GM18519 (cell line): ENCODE data around the gene CNOT1.
"Not testable (repeated sequence)": the region's sequence is repeated elsewhere in the genome, so short reads cannot be mapped to it uniquely, and the experiment has no call there.

Experiments used
- ATAC-seq: cut with Tn5 transposase; IDR thresholded peaks from one replicate; pipeline ENCODE4 v1.9.1; 2021; ENCODE audit warnings: mild to moderate bottlenecking, moderate library complexity; ENCODE audit not compliant: unreplicated experiment, low FRiP score

Gene CNOT1

GRCh38 chr16:58584831-58585505 lies 44.7 kb downstream of the CNOT1 start:
- ATAC-seq: no peak

GRCh38 chr16:58582971-58583765 lies 46.5 kb downstream of the CNOT1 start:
- no peak for ATAC-seq

GRCh38 chr16:58582133-58582532 lies 47.5 kb downstream of the CNOT1 start:
- ATAC-seq: no peak

- no peak for ATAC-seq
These were observed 50.0 kb downstream of the CNOT1 start for GRCh38 chr16:58579587-58579986.

DNA sequence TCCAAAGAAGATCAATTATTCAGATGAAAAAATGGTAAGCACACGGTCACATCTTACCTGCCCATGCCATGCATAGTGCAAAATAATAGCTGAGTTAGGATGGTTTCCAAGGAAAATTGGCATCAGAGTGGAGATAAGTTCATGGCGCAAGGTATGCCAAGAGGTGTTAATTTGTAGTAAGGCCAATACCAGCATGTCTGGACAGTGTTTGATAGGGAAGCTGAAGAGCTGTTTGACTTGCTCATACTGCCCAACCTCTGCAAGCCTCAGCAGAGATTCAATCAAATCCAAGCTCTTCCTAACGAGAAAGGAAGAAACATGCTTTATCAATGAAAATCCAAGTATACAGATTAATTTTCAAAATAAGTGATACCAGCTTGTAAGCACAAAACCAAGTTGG lies 51.0 kb downstream of the CNOT1 start:
- ATAC-seq: no peak

DNA sequence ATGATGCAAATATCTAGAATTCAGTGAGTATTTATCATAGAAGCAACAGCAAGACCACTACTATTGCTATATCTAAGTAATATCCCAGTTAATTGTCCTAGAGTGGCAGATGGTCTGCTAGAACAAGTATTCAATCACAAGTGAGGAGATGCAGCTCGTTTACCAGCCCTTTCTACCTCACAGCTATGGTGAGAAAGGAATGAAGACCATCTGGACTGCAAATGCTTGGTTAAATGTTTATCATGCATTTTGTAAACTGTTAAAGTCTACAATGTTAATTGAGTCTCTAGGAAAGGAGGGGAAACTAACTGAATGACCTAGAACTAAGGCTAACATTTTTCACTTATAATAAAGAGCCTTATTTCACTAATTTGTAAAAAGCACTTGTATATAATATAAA lies 52.5 kb downstream of the CNOT1 start:
- ATAC-seq: no peak

DNA sequence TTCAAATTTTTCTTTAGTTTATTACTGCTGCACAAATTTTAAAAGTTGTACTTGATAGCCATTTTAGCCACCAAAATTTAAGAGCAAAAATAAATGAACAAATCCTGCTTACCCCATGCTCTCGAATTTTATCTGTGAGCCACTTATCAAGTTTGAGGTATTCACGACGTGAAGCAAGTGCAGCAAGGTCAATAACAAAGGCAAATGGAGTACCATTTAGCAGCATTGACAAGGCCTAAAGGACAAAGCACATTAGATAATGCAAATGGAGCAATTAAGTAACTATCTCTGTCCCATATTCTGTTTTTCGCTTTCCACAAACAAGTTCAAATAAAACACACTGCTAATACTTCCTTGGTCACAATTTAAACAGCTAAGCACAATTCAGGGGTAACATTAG lies 54.7 kb downstream of the CNOT1 start:
- ATAC-seq: no peak

- ATAC-seq: not testable (repeated sequence)
These were observed 63.9 kb downstream of the CNOT1 start for GRCh38 chr16:58565697-58566096.

DNA sequence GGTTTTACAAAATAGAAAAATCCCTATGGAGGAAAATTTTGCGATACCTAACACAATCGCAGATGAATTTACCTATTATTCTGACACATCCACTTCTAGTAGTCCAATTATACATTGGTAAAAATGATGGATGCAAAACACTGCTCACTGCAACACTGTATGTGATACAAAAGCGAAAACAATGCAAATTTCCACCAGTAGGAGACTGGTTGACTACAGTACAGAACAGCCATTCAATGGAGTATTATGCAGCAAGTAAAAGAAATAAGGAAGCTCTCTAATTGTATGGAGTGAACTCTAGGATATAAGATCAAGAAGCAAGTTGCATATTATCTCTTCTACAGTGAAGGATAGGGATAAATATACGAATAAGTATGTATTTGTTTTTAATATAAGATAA lies 65.9 kb downstream of the CNOT1 start:
- no peak for ATAC-seq

DNA sequence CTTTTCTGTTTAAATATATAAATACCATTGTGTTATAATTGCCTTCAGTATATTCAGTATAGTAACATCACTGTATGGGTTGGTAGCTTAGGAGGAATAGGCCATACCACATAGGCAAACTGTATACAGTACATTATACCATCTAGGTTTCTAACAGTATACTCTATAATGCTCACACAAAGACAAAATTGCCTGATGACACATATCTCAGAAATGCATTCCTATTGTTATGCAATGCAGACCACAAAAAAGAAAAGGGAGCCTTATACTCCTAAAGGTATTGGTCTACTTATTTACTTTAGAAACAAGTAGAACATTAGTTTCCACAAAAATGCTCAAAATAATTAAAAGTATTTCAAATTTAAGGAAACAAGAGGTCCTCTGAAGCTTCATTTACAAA lies 66.4 kb downstream of the CNOT1 start:
- no peak for ATAC-seq

DNA sequence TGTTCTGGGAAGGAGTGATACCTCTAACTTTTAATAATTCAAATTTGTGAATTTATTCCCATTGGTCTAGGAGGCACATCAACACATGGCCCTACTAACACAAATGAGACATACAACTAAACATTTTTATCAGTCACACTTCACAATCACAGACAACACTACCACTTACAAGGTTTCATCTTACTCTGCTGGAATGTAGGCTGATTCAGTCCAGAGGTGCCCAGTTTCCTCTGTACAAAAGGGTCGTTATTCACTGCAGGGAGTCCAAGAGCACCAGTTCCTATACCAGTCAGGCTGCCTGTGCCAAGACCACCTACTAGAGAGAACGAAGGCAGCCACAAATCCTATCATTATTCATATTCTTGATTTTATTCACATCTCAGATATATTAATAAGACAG lies 72.9 kb downstream of the CNOT1 start:
- ATAC-seq: no peak

- no peak for ATAC-seq
These were observed 78.1 kb downstream of the CNOT1 start for GRCh38 chr16:58551496-58551895.

DNA sequence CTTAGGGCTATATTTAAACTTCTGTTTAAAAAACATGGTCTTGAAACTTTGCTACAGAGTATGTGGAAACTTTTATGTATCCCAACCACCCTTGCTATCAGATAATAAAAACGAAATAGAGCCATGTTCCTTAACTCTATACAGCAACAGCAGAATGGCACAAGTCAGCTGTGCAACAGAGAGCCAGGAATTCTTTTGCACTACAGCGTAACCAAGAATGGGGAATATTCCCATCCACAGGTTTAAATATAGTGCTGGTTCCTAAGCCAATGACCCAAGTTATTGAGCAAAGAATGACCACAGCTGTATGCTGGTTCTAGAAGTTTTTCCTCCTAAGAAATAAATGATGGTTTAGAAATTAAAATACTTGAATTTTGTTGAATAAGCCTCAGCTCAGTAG lies 81.2 kb downstream of the CNOT1 start:
- ATAC-seq: no peak

DNA sequence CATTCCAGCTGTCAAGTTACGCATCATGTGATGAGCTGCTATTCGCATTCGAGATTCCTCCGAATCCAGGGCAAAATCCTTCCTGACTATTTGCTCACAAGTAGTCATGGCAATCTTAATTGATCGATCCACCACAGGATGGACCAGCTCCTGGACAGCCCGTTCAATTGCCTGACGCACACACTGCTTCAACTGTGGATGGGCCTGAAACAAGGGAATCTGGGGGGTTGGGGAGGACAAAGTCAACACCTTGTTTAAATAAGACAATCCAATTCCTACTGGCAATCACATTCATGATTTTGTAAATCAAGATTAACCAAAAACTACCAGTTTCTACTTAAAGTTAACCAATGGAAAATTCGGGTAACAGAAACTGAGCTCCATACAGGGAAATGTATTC lies 85.9 kb downstream of the CNOT1 start:
- no peak for ATAC-seq

DNA sequence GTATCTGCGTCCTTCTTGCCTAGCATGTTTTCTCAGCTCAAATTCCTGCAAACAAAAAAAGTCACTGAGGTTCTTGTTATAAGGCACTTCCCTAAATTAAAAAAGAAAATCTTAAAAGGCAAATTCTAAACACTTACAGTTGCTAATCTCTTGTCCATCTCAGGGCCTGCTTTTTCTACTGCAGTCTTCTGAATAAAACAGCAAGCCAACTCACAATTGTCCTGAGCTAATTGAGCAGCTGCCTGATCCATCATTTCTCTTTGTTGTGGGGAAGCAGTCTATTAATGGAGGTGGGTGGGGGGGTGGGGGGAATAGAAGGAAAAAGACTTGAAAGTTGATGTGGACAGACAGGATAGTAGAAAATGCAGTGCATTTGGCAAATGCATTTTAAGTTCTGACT lies 87.3 kb downstream of the CNOT1 start:
- no peak for ATAC-seq

- no peak for ATAC-seq
These were observed 87.9 kb downstream of the CNOT1 start for GRCh38 chr16:58541711-58542110.

DNA sequence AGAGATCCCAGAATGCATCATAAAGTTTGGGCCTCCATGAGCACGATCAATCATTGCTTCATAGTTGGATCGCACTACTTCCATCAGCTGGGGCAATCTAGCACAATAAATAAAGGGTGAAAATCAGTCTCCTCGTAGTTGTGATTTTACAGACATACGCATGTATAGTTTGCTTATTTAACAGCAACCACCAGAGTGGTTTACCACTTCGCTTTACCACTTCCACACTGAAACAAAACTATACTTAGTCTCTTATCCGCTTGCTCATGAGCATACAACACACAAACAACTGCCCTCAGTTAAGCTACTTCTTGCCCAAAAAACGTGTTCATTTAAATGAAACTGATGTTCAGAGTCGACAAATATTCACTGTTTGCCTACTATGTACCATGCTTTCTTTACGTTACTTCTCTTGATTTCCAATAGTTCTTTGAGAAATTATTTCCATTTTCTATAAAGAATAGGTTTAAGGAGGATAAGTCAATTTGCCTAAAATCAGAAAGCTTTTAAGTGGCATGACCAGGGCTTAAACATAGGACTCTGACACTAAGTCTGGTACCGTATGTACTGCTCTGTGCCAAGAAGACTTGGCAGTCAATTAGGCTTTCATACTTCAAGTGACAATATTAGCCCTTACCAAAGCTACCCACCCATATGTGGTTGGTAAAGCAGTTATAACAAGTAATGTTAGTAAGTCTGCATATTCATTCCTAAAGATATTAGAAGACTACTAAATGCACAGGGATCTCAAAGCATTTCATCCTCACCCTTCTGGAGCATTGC lies 92.3 kb downstream of the CNOT1 start:
- ATAC-seq: no peak

- no peak for ATAC-seq
These were observed 93.3 kb downstream of the CNOT1 start for GRCh38 chr16:58536278-58536677.

- no peak for ATAC-seq
These were observed 94.5 kb downstream of the CNOT1 start for GRCh38 chr16:58535100-58535499.

- no peak for ATAC-seq
These were observed 95.7 kb downstream of the CNOT1 start for GRCh38 chr16:58533751-58534470.

- no peak for ATAC-seq
These were observed 97.2 kb downstream of the CNOT1 start for GRCh38 chr16:58532414-58532813.
